Small intestine (tissue), 16 donors: Measurements from ENCODE around the gene MCCC2. TPM values are rescaled to one million over a fixed set of nuclear protein-coding genes. Genes with fewer than 3 reads are reported as not detected.
"Not testable (repeated sequence)": the region's sequence is repeated elsewhere in the genome, so short reads cannot be mapped to it uniquely, and the experiment has no call there.

Experiments
- DNase-seq, 2 donors: peaks; one replicate each; pipeline versions ENCODE4 v3.0.0 to v3.0.0-alpha.2; 2013
- FAIRE-seq: peaks from 2 replicates; lab custom pipeline; 2012; peaks lifted over from hg19 to GRCh38; lab: Jason Lieb, UNC
- H3K27ac ChIP-seq, 3 donors: one replicate each; pipeline ENCODE4 v1.5.1; 2013; ENCODE audit warnings: low read length in 2 of 3, mild to moderate bottlenecking in 2 of 3, control low read depth in 1 of 3, inconsistent platforms in 1 of 3, low read depth in 1 of 3, moderate library complexity in 1 of 3
- H3K27me3 ChIP-seq, 3 donors: one replicate each; pipeline ENCODE4 v1.6.1; 2013; ENCODE audit warnings: low read length in 3 of 3, inconsistent platforms in 1 of 3; ENCODE audit not compliant: control insufficient read depth in 3 of 3, insufficient read depth in 3 of 3
- H3K36me3 ChIP-seq, 3 donors: one replicate each; pipeline ENCODE4 v1.6.1; 2013; ENCODE audit warnings: low read length in 3 of 3, inconsistent platforms in 1 of 3, low read depth in 1 of 3, mild to moderate bottlenecking in 1 of 3, moderate library complexity in 1 of 3; ENCODE audit not compliant: control insufficient read depth in 3 of 3, insufficient read depth in 2 of 3
- H3K4me1 ChIP-seq, 3 donors: one replicate each; pipeline ENCODE4 v1.6.1; 2013; ENCODE audit warnings: low read length in 2 of 3, inconsistent platforms in 1 of 3, low read depth in 1 of 3, mild to moderate bottlenecking in 1 of 3, moderate library complexity in 1 of 3; ENCODE audit not compliant: control insufficient read depth in 3 of 3, insufficient read depth in 2 of 3
- H3K4me3 ChIP-seq, 3 donors: one replicate each; pipeline ENCODE4 v1.5.1; 2013; ENCODE audit warnings: low read length in 3 of 3, control low read depth in 1 of 3, inconsistent platforms in 1 of 3, low read depth in 1 of 3, mild to moderate bottlenecking in 1 of 3, moderate library complexity in 1 of 3
- H3K9me3 ChIP-seq, 2 donors: one replicate each; pipeline ENCODE4 v1.6.1; 2013; ENCODE audit warnings: low read depth in 1 of 2, low read length in 1 of 2; ENCODE audit not compliant: control insufficient read depth in 2 of 2, insufficient read depth in 1 of 2
- WGBS, 3 donors: extraction: QIAGEN DNeasy Blood & Tissue Kit; methylation state at CpG; one replicate each; pipeline ENCODE4 v1.1.7; 2013; 5-methylcytosine and 5-hydroxymethylcytosine counted together
- long read RNA-seq, 10 donors: transcript quantifications; one replicate each; lab custom pipeline, GENCODE V29; 2026
- polyA plus RNA-seq, 4 donors: library from polyadenylated mRNA; stranded (reverse) in 3 of 4; unstranded in 1 of 4; fragments of 200-250 nt in 3 of 4; fragments of 120-200 nt in 1 of 4; gene quantifications; one replicate each; pipeline versions ENCODE4 v1.2.1 to v1.2.3, GENCODE V29; 2013
- donor health status: healthy with polysubstance abuse.
- donor health status: control.
- donor health status: control.
- donor health status: Bipolar disorder and iron deficiency.
- donor health status: healthy.

The MCCC2 gene
- polyA plus RNA-seq = 10 to 100 TPM; 24.9 to 44.9 (median 39.0) TPM
- long read RNA-seq, donor 1, partial matches to known transcripts = 0 of 4 reads
- long read RNA-seq, donor 1, other reads (novel, unspliced or antisense) = 0 of 4 reads
- long read RNA-seq, donor 2, partial matches to known transcripts = 16 of 19 reads
- long read RNA-seq, donor 2, other reads (novel, unspliced or antisense) = 0 of 19 reads
- long read RNA-seq, donor 3, partial matches to known transcripts = 0 of 2 reads
- long read RNA-seq, donor 3, other reads (novel, unspliced or antisense) = 0 of 2 reads
- long read RNA-seq, donor 4 = 0 reads
- long read RNA-seq, donor 5 = 0 reads
- long read RNA-seq, donor 6, partial matches to known transcripts = 0 of 2 reads
- long read RNA-seq, donor 6, other reads (novel, unspliced or antisense) = 0 of 2 reads
- long read RNA-seq, donor 7, transcript MCCC2-201 (17 exons, 3,665 nt) = major isoform, 6 of 7 reads
- long read RNA-seq, donor 7, partial matches to known transcripts = 0 of 7 reads
- long read RNA-seq, donor 7, other reads (novel, unspliced or antisense) = 0 of 7 reads
- long read RNA-seq, donor 8 = 0 reads
- long read RNA-seq, donor 9 = 0 reads
- long read RNA-seq, donor 10, partial matches to known transcripts = 0 of 6 reads
- long read RNA-seq, donor 10, other reads (novel, unspliced or antisense) = 0 of 6 reads

DNA sequence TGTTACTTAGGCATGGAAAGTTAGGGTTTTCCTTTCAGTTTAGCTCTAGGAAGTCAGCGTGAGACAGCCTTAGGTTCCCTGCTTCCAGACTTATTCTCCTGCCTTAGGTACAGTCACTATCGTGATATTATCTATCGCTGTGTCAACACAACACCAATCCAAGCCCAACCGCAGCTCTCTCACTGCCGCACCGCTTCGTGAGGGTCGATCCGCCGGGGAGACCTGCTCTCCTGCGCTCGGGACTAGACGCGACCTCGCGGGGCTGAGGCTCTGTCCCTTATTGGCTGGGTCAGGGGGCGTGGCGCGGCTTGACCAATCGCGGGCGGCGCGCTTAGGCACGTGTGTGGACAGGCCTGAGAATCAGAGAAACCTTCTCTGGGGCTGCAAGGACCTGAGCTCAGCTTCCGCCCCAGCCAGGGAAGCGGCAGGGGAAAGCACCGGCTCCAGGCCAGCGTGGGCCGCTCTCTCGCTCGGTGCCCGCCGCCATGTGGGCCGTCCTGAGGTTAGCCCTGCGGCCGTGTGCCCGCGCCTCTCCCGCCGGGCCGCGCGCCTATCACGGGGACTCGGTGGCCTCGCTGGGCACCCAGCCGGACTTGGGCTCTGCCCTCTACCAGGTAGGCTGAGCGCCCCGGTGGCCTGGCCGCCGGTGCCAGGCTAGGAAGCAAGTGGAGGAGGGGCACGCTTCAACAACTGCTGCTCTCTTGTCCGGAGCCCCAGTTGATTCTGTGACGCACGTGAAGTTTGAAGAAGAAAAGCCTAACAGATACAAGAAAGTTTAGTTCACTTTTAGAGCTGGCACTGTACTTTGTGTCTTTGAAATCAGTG lies at the start of gene MCCC2:
Gene MCCC2, plus strand, starts transcription at position 400 of the 825 bp plus-strand sequence. Its CDS starts 86 bp downstream, at position 486.
- Histone ChIP-seq H3K4me1 (peaks cover 0 to 8% (median 6%) of the 10 kb centered on the region in 3 donors), H3K36me3 (peaks cover 0 to 3% (median 0%) of the 10 kb centered on the region in 3 donors), H3K27ac (peak within 1 kb of the TSS; percentile 74 to 86 (median 85)), H3K27me3 (no peaks in the 10 kb centered on the region), H3K4me3 (peak within 1 kb of the TSS; percentile 66 to 89 (median 76)), H3K9me3 (no peaks in the 10 kb centered on the region)
- no peak for FAIRE-seq
- WGBS, 3 donors = 0 to 1% (median 0%) methylated on average over 47 to 56 of the region's 56 CpGs
- DNase-seq = peak; percentile 98

DNA sequence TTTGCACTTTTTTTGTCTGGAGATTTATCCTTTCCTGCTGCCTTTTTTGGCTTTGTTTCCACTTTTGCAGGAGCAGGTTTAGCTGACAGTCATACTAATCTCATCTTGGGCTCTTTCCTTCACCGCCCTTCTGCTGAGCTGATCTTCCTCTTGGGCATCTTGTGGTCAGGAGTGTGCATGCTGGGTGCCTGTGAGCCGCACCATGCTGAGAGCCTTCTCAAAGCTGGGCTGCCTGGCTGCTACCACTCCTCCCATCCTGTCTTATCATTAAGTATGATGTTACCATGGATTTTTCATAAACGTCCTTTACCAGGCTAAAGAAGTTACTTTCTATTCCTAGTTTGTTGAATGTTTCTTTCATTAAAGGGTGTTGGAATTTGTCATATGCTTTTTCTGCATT lies 49.5 kb upstream of the MCCC2 start:
- 81 to 92% (median 84%) methylated on average over 3 of the region's 3 CpGs for WGBS, 3 donors
- FAIRE-seq = no peak
- peaks cover 2 to 31% (median 10%) of the 10 kb centered on the region in 3 donors for H3K36me3 ChIP-seq

GRCh38 chr5:71550885-71551284 lies 36.3 kb upstream of the MCCC2 start:
- not testable (repeated sequence) for H3K4me3 ChIP-seq, FAIRE-seq, H3K27me3 ChIP-seq, DNase-seq, H3K27ac ChIP-seq, H3K4me1 ChIP-seq, H3K9me3 ChIP-seq
- WGBS, 3 donors = 98 to 99% (median 98%) methylated on average over 7 of the region's 7 CpGs
- peaks cover 0 to 34% (median 5%) of the 10 kb centered on the region in 3 donors for H3K36me3 ChIP-seq

More for the DNA sequence above, 49.5 kb upstream of the MCCC2 start:
- DNase-seq = no peak
- H3K4me1 ChIP-seq = no peaks in the 10 kb centered on the region
- H3K9me3 ChIP-seq = no peaks in the 10 kb centered on the region
- H3K27me3 ChIP-seq = no peaks in the 10 kb centered on the region
- no peak overlapping the region for H3K4me3 ChIP-seq
- no peak overlapping the region for H3K27ac ChIP-seq

DNA sequence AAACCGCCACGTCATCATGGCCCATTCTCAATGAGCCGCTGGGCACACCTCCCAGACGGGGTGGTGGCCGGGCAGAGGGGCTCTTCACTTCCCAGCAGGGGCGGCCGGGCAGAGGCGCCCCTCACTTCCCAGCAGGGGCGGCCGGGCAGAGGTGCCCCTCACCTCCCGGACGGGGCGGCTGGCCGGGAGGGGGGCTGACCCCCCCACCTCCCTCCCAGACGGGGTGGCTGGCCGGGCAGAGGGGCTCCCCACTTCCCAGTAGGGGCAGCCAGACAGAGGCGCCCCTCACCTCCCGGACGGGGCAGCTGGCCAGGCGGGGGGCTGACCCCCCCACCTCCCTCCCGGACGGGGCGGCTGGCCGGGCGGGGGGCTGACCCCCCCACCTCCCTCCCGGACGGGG lies 35.6 kb upstream of the MCCC2 start:
- 94 to 96% (median 95%) methylated on average over 14 to 25 of the region's 27 CpGs for WGBS, 3 donors

DNA sequence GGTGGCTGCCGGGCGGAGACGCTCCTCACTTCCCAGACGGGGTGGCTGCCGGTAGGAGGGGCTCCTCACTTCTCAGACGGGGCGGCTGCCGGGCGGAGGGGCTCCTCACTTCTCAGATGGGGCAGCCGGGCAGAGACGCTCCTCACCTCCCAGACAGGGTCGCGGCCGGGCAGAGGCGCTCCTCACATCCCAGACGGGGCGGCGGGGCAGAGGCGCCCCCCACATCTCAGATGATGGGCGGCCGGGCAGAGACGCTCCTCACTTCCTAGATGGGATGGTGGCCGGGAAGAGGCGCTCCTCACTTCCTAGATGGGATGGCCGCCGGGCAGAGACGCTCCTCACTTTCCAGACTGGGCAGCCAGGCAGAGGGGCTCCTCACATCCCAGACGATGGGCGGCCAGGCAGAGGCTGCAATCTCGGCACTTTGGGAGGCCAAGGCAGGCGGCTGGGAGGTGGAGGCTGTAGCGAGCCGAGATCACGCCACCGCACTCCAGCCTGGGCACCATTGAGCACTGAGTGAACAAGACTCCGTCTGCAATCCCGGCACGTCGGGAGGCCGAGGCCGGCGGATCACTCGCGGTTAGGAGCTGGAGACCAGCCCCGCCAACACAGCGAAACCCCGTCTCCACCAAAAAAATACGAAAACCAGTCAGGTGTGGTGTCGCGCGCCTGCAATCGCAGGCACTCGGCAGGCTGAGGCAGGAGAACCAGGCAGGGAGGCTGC lies 35.0 kb upstream of the MCCC2 start:
- not testable (repeated sequence) for DNase-seq, H3K4me1 ChIP-seq, H3K4me3 ChIP-seq, H3K27me3 ChIP-seq, H3K9me3 ChIP-seq, H3K27ac ChIP-seq, FAIRE-seq
- 96 to 99% (median 98%) methylated on average over 28 to 53 of the region's 53 CpGs for WGBS, 3 donors
- peaks cover 0 to 35% (median 5%) of the 10 kb centered on the region in 3 donors for H3K36me3 ChIP-seq

More for the DNA sequence above, 35.6 kb upstream of the MCCC2 start:
- not testable (repeated sequence) for DNase-seq, H3K4me3 ChIP-seq, H3K9me3 ChIP-seq, FAIRE-seq, H3K27ac ChIP-seq, H3K27me3 ChIP-seq, H3K4me1 ChIP-seq
- H3K36me3 ChIP-seq = peaks cover 0 to 34% (median 5%) of the 10 kb centered on the region in 3 donors

DNA sequence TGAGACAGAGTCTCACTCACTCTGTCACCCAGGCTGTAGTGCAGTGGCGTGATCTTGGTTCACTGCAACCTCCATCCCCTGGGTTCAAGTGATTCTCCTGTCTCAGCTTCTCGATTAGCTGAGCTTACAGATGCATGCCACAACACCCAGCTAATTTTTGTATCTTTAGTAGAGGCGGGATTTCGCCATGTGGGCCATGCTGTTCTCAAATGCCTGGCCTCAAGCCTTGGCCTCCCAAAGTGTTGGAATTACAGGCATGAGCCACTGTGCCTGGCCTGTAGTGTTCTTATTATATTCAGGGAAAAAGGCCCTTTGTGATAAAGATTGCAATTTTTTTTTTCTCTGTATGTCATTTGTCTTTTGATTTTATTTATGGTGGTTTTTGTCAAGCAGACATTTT lies 24.0 kb upstream of the MCCC2 start:
- WGBS, 3 donors = 97 to 98% (median 97%) methylated on average over 4 of the region's 4 CpGs
- Histone ChIP-seq H3K27me3 (no peaks in the 10 kb centered on the region), H3K4me3 (no peak overlapping the region), H3K9me3 (no peaks in the 10 kb centered on the region), H3K4me1 (no peaks in the 10 kb centered on the region), H3K27ac (no peak overlapping the region), H3K36me3 (peaks cover 7 to 31% (median 12%) of the 10 kb centered on the region in 3 donors)
- no peak for FAIRE-seq
- no peak for DNase-seq

DNA sequence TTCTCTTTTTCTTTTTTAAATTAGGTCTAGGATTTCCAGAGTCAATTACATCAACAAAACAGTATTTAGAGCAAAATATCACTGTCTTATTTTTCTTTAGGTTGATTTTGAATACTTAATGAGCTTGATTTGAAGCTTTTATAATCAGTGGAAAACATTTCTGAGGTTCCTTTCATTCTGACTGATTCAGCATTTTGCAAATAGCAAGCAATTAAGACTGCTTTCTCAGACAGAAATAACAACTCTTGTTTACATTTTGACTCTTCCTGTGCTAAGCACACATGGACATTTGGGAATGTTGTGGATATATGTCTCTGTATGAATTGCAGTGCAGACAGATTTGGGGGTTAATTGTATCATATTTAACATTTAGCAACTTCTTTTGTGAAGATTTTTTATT lies 22.2 kb upstream of the MCCC2 start:
- H3K4me3 ChIP-seq = no peak overlapping the region
- FAIRE-seq = no peak
- DNase-seq = no peak
- no peaks in the 10 kb centered on the region for H3K4me1 ChIP-seq
- no peaks in the 10 kb centered on the region for H3K9me3 ChIP-seq
- H3K27ac ChIP-seq = no peak overlapping the region
- H3K36me3 ChIP-seq = peaks cover 8 to 27% (median 11%) of the 10 kb centered on the region in 3 donors
- no peaks in the 10 kb centered on the region for H3K27me3 ChIP-seq
